ENCODE results near the gene PNCK.

Gene PNCK

DNA sequence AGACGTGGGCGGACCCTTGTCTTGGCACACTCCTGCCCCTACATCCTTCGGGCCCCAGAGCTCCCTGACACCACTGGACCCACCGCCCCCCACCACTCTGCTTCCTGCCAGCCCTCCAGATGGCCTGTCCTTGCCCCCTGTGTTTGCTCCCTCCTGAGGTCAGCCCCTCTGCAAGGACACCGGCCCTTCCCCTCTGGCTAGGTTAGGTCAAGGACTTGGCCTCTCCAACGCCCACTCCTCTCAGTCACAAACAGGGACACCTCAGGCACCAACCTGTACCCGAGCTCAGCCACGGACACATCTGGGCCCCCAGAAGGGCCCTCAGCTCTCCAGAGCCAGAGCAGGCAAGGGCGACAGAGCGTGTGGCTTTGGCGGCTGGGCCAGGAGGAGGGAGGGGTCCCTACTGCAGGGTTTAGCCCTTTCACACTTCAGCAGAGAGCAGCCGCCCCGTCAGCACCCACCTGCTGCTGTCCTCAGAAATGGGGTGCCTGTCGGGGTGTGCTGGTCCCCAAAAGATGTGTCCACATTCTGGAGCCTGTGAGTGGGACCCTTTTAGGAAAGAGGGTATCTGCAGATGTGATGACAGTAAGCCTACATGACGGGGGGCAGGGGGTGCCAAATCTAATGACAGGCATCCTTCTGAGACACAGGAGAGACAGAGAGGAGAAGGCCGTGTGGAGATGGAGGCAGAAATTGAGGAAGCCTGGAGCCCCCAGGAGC is 50.1 kb downstream of the PNCK start:
- no peaks in the 10 kb centered on the region for H3K9me3 ChIP-seq (ENCODE audit: severe bottlenecking)
- H3K27ac ChIP-seq, result no peak overlapping the region
- DNase-seq, result no peak
- TF ChIP-seq, protein P1, sequence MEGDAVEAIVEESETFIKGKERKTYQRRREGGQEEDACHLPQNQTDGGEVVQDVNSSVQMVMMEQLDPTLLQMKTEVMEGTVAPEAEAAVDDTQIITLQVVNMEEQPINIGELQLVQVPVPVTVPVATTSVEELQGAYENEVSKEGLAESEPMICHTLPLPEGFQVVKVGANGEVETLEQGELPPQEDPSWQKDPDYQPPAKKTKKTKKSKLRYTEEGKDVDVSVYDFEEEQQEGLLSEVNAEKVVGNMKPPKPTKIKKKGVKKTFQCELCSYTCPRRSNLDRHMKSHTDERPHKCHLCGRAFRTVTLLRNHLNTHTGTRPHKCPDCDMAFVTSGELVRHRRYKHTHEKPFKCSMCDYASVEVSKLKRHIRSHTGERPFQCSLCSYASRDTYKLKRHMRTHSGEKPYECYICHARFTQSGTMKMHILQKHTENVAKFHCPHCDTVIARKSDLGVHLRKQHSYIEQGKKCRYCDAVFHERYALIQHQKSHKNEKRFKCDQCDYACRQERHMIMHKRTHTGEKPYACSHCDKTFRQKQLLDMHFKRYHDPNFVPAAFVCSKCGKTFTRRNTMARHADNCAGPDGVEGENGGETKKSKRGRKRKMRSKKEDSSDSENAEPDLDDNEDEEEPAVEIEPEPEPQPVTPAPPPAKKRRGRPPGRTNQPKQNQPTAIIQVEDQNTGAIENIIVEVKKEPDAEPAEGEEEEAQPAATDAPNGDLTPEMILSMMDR (IDR thresholded peaks at IDR 0.05; ENCODE audit: low read depth, low read length), result no peak
- H3K36me3 ChIP-seq, result no peaks in the 10 kb centered on the region
- no peak overlapping the region for H3K4me3 ChIP-seq (ENCODE audit: low read depth, low read length)
- H3K27me3 ChIP-seq (ENCODE audit: insufficient read depth, low read depth, severe bottlenecking), result peaks cover 25% of the 10 kb centered on the region

DNA sequence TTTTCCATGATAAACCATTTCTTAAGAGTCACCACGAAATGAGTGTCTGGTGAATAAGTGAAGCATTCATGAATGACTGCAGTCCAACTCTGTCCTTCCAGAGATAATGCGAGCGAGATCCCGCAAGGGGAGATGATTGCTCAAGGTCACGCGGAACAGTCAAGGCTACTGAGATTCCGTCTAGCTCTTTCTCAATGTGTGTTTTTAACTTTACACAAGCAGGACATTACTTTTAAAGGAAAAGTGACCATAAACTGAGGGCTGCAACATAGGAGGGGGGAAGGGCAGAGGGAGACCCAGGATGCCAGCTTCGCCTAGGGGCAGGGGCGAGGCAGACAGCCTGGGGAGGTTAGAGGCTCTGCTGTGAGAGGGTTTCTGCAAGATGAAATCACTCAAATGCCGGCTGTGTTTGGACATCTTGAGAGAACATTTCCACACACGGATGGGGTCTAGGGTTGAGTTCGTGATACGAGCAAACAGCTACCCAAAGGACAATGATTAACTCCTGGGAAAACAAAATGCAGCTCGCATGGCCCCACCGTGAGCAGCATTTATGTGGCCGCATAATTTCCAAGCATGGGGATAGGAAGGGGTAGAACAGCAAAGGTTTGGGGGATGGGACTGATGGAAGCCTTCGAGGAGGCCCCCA is 50.8 kb downstream of the PNCK start:
- Histone ChIP-seq H3K27ac (no peak overlapping the region), H3K9me3 (ENCODE audit: severe bottlenecking) (no peaks in the 10 kb centered on the region), H3K4me3 (ENCODE audit: low read depth, low read length) (no peak overlapping the region), H3K27me3 (ENCODE audit: insufficient read depth, low read depth, severe bottlenecking) (peaks cover 28% of the 10 kb centered on the region), H3K36me3 (no peaks in the 10 kb centered on the region)
- TF ChIP-seq, protein P1 (IDR thresholded peaks at IDR 0.05; ENCODE audit: low read depth, low read length), result no peak
- DNase-seq, result no peak

DNA sequence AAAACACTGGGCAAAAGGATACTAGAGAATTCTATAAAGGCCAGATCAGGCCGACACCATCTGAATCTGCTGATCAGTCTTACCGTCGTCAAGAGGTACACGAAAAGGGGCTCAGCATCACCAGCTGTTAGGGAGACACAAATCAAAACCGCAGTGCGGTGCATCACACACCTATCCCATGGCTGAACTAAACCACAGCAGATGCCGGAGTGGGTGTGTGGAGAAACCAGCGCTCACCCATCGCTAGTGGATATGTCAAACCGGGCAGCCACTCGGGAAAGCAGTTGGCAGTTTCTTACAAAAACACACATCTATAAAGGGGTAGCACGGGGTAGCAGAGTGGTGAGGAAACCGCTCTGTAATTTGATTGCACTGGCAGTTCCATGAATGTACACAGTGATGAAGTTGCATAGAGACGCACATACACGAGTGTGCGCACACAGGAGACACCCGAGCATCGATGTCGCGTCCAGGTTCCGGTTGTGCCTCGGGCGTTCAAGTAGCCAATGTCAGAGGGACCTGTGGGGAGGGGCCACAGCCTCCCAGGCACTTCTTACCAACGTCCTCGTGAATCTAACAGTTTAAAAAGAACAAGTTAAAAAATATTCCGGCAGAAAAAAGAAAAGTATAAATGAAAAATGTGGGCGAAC is 51.5 kb downstream of the PNCK start:
- H3K36me3 ChIP-seq, result no peaks in the 10 kb centered on the region
- H3K9me3 ChIP-seq (ENCODE audit: severe bottlenecking), result no peaks in the 10 kb centered on the region
- H3K27me3 ChIP-seq (ENCODE audit: insufficient read depth, low read depth, severe bottlenecking), result peaks cover 27% of the 10 kb centered on the region
- no peak for DNase-seq
- H3K27ac ChIP-seq, result no peak overlapping the region
- no peak overlapping the region for H3K4me3 ChIP-seq (ENCODE audit: low read depth, low read length)
- TF ChIP-seq, protein P1 (IDR thresholded peaks at IDR 0.05; ENCODE audit: low read depth, low read length), result no peak

DNA sequence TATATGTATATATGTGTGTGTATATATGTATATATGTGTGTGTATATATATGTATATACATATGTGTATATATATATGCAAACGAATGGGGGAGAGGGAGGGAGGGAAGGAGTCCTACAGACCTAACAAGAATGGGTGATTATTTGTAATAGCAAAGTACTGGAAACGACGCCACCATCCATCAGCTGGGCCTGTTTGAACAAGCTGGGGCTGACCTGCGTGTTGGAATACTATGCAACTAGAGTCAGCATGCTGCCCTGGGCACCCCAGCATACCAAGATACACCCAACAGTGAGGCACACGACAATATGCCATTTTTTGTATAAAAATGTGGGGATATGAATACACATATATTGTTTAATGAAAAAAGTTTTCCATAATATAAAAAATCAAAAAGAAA is 53.0 kb downstream of the PNCK start:
- Histone ChIP-seq H3K27ac (no peak overlapping the region), H3K27me3 (ENCODE audit: insufficient read depth, low read depth, severe bottlenecking) (peaks cover 20% of the 10 kb centered on the region), H3K36me3 (no peaks in the 10 kb centered on the region), H3K9me3 (ENCODE audit: severe bottlenecking) (no peaks in the 10 kb centered on the region), H3K4me3 (ENCODE audit: low read depth, low read length) (no peak overlapping the region)
- no peak for DNase-seq
- TF ChIP-seq, protein P1 (IDR thresholded peaks at IDR 0.05; ENCODE audit: low read depth, low read length), result no peak
